Measurements from ENCODE around the gene TBL3.

GRCh38 chr16:1945559-1946391 lies 26.1 kb upstream of the TBL3 start:
- TF ChIP-seq CTCF (IDR thresholded peaks at IDR 0.05; ENCODE audit: insufficient read depth, low read depth, low read length) = no peak
- TF ChIP-seq EZH2 (IDR thresholded peaks at IDR 0.05; ENCODE audit: insufficient read depth, low read length) = no peak
